GM12873 (cell line): Measurements from ENCODE around the gene MYL6B.

Experiments used
- TF ChIP-seq, protein P1 (sequence below): IDR thresholded peaks from 2 replicates; pipeline ENCODE4 v1.5.1; 2012; ENCODE audit warnings: low read depth, mild to moderate bottlenecking, moderate library complexity, low read length, control low read depth; ENCODE audit not compliant: insufficient read depth; ENCODE audit errors: missing control alignments

MYL6B gene

DNA sequence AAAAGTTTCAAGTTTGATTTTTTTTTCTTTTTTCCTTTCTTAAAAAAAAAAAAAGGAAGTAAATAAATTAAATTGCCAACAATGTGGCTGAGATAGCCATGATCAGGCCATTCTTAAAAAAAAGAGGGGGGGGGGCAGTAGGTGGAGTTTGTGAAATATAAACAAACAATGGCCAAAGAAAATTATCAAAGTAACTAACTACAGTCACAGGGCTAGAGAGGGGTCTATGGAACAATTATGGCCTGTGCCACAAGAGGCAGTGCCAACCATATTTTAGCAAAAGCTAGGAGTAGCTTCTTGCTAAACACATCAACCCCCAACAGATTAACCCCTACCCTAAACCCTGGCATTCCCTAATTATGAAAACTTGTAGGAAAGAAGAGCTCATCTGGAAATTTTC, 53.1 kb downstream of the MYL6B start:
- TF ChIP-seq, protein P1, sequence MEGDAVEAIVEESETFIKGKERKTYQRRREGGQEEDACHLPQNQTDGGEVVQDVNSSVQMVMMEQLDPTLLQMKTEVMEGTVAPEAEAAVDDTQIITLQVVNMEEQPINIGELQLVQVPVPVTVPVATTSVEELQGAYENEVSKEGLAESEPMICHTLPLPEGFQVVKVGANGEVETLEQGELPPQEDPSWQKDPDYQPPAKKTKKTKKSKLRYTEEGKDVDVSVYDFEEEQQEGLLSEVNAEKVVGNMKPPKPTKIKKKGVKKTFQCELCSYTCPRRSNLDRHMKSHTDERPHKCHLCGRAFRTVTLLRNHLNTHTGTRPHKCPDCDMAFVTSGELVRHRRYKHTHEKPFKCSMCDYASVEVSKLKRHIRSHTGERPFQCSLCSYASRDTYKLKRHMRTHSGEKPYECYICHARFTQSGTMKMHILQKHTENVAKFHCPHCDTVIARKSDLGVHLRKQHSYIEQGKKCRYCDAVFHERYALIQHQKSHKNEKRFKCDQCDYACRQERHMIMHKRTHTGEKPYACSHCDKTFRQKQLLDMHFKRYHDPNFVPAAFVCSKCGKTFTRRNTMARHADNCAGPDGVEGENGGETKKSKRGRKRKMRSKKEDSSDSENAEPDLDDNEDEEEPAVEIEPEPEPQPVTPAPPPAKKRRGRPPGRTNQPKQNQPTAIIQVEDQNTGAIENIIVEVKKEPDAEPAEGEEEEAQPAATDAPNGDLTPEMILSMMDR: peak; percentile 40

DNA sequence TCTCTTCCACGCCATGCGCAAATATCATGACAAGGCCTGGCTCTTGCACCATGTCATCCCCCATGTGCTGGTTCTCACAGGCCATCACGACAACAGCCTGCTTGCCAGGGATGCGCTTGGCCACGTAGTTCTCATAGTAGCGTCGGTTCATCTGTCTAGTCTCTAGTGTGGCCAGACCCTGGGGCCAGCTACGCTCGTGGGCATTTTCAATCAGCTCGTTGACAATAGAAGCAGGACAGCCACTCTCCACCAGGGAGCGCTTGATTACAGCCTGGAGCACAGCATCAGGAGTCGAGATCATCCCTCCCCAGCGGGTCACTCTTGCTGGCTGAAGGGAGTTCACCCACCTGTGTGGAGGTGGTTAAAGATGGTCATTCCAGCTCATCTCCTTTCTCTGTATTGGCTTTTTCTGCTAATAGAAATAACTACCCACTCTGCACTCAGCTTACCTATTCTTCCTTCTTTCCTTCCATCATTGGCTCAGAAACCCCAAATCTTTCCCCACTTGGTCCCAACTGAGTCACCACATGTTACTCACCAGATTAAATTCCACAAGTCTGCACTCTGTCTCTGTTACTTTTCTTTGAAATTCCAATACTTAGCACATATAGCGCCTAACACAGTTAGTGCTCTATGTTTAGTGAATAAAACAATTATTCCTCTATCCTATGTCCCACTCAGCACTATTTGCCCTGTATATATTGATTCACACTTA, 54.2 kb downstream of the MYL6B start:
- TF ChIP-seq, protein P1: peak; percentile 74
